HG02840 (cell line): ENCODE measurements around the gene SETX.

Experiments
- ATAC-seq: cut with Tn5 transposase; IDR thresholded peaks from one replicate; pipeline ENCODE4 v1.9.1; 2021; ENCODE audit warnings: mild to moderate bottlenecking, moderate library complexity, moderate number of reproducible peaks; ENCODE audit not compliant: unreplicated experiment, low FRiP score

The SETX gene

GRCh38 chr9:132364068-132364467, 9.3 kb upstream of the SETX start:
- no peak for ATAC-seq

DNA sequence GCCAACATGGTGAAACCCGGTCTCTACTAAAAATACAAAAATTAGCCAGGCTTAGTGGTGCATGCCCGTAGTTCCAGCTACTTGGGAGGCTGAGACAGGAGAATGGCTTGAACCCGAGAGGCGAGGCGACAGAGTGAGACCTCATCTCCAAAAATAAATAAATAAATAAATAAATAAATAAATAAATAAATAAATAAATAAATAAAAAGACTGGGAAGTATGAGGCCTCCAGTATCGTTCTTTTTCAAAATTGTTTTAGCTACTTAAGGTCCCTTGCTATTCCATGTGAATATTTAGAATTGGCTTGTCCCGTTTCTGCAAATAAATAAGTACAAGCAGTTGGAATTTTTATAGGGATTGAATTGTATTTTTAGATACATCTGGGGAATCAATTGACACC, 3.0 kb upstream of the SETX start:
- ATAC-seq: no peak

- ATAC-seq: no peak
Observed at GRCh38 chr9:132356324-132356924, 1.6 kb upstream of the SETX start.

- no peak for ATAC-seq
Observed at GRCh38 chr9:132351404-132352045, 3.3 kb downstream of the SETX start.

DNA sequence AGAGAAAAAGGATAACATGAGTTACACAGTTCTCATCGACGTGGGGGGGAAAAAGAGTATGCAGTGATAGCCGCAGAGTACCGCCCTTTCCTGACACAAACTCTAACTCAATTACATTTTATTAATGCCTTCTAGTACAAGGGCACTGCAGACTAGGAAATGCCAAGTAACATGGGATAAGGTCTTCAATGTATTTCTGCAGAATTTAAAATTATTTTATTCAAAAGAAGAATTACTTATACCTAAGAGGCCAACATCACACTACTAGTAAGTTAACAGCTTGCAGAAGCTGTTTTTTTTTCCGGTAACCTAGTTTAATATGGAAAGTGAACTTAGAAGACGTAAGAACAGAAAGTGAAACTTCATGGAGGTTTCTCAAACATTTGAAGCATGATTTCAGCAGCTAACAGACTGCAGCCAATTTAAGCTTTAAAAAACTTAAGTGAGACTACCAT, 3.9 kb downstream of the SETX start:
- ATAC-seq: no peak

GRCh38 chr9:132348676-132349075, 6.1 kb downstream of the SETX start:
- ATAC-seq: no peak

GRCh38 chr9:132346177-132346576, 8.6 kb downstream of the SETX start:
- ATAC-seq: no peak

GRCh38 chr9:132341177-132341840, 13.5 kb downstream of the SETX start:
- no peak for ATAC-seq

DNA sequence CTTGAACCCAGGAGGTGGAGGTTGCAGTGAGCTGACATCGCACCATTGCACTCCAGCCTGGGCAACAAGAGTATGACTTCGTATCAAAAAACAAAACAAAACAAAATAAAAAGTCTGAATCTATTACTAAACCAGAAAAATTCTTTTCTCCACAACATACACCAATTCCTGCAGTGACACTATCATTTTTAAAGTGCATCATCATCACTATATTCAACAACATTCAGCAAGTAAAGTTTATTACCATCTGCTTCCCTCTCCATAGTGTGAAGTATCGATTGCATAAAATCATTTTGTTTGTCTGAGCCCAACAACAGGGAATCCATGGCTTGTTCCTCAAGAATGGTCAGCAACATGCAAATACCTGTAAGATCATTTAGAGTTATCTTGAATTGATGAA, 20.4 kb downstream of the SETX start:
- no peak for ATAC-seq

DNA sequence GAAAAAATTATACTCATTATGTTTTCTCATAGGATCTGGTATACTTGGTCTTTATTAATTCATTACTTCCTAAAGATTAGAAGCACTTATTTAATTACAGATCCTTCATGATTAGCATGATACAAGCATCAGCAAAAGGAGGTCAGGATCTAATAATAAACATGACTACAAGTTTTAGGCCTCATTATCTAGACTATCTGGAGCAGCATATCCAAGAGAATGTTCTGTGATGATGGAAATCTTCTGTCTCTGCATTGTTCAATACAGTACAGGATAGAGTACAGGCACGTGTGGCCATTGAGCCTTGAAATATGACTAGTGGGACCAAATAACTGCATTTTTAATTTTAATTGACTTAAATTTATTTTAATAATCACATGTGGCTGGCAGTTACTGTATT, 21.2 kb downstream of the SETX start:
- ATAC-seq: no peak

- ATAC-seq: no peak
Observed at GRCh38 chr9:132328580-132328979, 26.2 kb downstream of the SETX start.

- ATAC-seq: no peak
Observed at GRCh38 chr9:132327537-132327936, 27.2 kb downstream of the SETX start.

- no peak for ATAC-seq
Observed at GRCh38 chr9:132324425-132324824, 30.4 kb downstream of the SETX start.

GRCh38 chr9:132319421-132320110, 35.2 kb downstream of the SETX start:
- no peak for ATAC-seq

DNA sequence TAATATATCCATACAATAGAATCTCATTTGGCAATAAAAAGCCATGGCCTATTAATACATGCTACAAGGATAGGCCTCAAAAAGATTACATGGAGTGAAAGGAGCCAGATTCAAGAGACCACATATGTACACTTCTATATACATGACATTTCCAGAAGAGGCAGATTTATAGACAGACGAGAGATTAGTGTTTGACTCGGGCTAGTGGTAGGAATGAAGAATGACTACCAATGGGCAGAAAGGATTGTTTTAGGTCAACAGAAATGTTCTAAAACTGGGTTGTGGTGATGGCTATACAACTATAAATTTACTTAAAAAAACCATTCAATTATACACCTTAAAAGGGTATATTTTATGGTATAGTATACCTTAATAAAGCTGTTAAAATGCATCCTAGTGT, 41.9 kb downstream of the SETX start:
- no peak for ATAC-seq

GRCh38 chr9:132312426-132312825, 42.4 kb downstream of the SETX start:
- ATAC-seq: no peak

DNA sequence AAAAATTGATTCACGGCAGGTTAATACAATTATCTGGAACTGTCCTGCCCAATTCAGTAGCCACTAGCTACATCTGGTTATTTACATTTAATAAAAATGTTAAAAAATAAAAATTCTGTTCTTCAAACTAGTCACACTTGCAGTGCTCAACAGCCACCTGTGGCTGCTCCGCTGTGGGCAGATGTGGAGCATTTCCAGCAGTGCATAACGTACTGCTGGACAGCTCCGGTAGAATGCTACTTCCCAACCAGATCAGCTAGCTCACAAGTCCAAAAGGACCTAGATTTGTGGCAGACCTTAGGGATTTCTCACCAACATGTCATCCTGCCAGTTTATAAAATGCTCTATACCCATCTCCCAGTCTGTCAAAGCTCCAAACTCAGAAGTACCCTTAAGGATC, 42.8 kb downstream of the SETX start:
- ATAC-seq: no peak

- no peak for ATAC-seq
Observed at GRCh38 chr9:132309056-132309455, 45.7 kb downstream of the SETX start.

- ATAC-seq: no peak
Observed at GRCh38 chr9:132301521-132301920, 53.3 kb downstream of the SETX start.

DNA sequence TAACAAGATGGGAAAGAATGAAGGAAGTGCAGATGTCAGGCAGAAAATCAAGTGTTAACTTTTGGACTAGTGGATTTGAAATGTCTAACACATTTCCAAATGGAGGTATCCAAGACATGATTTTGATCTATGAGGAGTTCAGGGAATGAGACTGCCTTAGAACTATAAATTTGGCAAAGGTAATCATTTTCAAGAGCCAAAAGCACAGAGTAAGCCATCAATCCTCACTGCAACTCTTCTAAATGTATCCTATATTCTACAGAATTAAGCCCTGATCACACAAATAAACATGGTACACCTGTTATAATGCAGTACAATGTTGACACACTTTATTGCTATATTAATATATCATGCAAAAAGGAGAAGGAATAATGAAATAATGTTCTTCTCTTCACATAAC, 55.6 kb downstream of the SETX start:
- ATAC-seq: no peak

DNA sequence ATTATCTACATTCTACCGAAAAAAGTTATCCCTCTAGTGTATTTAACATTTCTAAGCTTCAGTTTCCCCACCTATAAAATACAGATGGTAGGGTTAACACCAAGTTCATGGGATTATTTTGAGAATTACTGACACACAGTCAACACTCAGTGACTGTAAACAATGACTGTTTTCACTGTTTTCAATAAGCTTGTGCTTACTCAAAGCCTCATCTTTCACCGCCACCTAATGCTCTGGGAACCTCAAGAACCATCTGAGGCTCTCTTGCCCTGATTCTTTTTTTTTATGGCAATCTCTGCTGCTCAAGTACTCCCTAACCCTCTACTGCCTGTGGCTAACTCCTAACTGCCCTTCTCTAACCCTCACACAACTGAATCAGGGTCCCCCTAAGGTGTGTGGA, 59.6 kb downstream of the SETX start:
- no peak for ATAC-seq
